ENCODE measurements around the gene SLC22A5.

DNA sequence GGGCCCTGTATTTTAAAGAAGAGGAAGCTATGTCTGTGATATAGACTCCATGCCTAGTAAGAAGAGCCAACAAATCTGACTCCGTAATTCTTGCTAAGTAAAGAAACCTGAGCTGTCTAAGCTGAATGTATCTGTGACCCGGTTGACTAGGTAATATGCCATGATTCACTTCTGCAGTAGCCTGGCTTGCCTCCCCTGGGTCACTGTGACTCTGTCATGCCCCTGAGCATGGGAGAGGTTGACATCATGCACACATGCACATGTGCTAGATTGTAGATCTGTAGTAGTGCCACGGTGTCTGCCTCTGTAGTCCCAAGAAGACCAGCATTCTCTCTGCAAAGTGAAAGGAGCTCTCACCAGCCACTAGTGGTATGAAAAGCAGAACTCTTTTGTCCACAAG, 9.1 kb downstream of the SLC22A5 start:
- TF ChIP-seq, protein P1, sequence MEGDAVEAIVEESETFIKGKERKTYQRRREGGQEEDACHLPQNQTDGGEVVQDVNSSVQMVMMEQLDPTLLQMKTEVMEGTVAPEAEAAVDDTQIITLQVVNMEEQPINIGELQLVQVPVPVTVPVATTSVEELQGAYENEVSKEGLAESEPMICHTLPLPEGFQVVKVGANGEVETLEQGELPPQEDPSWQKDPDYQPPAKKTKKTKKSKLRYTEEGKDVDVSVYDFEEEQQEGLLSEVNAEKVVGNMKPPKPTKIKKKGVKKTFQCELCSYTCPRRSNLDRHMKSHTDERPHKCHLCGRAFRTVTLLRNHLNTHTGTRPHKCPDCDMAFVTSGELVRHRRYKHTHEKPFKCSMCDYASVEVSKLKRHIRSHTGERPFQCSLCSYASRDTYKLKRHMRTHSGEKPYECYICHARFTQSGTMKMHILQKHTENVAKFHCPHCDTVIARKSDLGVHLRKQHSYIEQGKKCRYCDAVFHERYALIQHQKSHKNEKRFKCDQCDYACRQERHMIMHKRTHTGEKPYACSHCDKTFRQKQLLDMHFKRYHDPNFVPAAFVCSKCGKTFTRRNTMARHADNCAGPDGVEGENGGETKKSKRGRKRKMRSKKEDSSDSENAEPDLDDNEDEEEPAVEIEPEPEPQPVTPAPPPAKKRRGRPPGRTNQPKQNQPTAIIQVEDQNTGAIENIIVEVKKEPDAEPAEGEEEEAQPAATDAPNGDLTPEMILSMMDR (conservative IDR thresholded peaks at IDR 0.05; ENCODE audit: low read length) = no peak
- TF ChIP-seq EZH2phosphoT487 (IDR thresholded peaks at IDR 0.05; ENCODE audit: borderline replicate concordance) = no peak
